Thoracic aorta (tissue), 2 donors: ENCODE results near the gene CSN1S1. TPM values are rescaled to one million over a fixed set of nuclear protein-coding genes. Genes with fewer than 3 reads are reported as not detected.

Experiments used
- ATAC-seq: fragments of 150-250 bp; one replicate; pipeline ENCODE4 v1.8.0; 2017; ENCODE audit warnings: low read depth; ENCODE audit not compliant: insufficient number of reproducible peaks, low FRiP score
- DNase-seq: peaks from one replicate; pipeline ENCODE4 v3.0.0-alpha.2; 2020; ENCODE audit warnings: low spot score
- H3K27ac ChIP-seq, 2 donors: fragments of 200-600 bp; sonication (generic); 1 replicate in 1 of 2; 2 replicates in 1 of 2; pipeline ENCODE4 v1.5.1; 2016; ENCODE audit warnings: mild to moderate bottlenecking in 2 of 2, moderate library complexity in 2 of 2
- H3K27me3 ChIP-seq: fragments of 200-600 bp; sonication (generic); replicated peaks from 2 replicates; pipeline ENCODE4 v1.6.0; 2016; ENCODE audit warnings: mild to moderate bottlenecking; ENCODE audit not compliant: insufficient read depth
- H3K36me3 ChIP-seq: fragments of 200-600 bp; sonication (generic); one replicate; pipeline ENCODE4 v1.5.1; 2016
- H3K4me1 ChIP-seq, 2 donors: fragments of 200-600 bp; sonication (generic); 1 replicate in 1 of 2; 2 replicates in 1 of 2; pipeline versions ENCODE4 v1.5.1 to v1.6.0; 2016; ENCODE audit warnings: low read depth in 2 of 2, mild to moderate bottlenecking in 1 of 2; ENCODE audit not compliant: control insufficient read depth in 1 of 2
- H3K4me3 ChIP-seq: fragments of 200-600 bp; sonication (generic); 2 replicates; pipeline ENCODE4 v1.5.1; 2016; ENCODE audit warnings: mild to moderate bottlenecking
- H3K9me3 ChIP-seq: fragments of 200-600 bp; sonication (generic); 2 replicates; pipeline ENCODE4 v1.5.1; 2016
- total RNA-seq, 2 donors: library from RNA; depleted of rRNA; stranded (reverse); fragments of >200 nt; gene quantifications; one replicate each; pipeline versions ENCODE4 v1.1.0 to v1.2.3, GENCODE V29; 2016
- TF ChIP-seq, protein P1 (sequence below): fragments of 200-600 bp; sonication (generic); IDR thresholded peaks from one replicate; pipeline ENCODE4 v1.5.1; 2019; ENCODE audit warnings: antibody characterized with exemption

Gene CSN1S1, protein sequence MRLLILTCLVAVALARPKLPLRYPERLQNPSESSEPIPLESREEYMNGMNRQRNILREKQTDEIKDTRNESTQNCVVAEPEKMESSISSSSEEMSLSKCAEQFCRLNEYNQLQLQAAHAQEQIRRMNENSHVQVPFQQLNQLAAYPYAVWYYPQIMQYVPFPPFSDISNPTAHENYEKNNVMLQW
- not detected for total RNA-seq

DNA sequence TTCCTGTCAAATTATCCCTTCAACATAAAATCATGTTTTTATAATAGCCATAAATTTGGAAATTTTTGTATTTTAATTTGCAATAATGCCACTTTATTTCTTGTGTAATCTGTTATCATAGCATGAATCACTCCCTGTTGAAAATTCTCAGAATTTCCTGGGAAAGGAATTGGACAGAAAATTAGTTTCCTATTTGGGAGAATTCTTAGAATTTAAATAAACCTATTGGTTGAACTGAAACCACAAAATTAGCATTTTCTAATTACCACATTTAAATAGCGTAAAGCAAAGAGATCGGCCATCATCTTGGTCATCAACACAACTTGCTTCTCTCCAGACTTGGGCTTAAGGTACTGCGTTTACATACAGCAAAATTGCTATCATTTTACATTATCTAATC is at the start of gene CSN1S1:
CSN1S1 (plus strand) TSS at position 301 of the 400 bp plus-strand sequence. CDS start 1,488 bp downstream, outside the sequence.
- H3K9me3 ChIP-seq, result no peaks in the 10 kb centered on the region
- DNase-seq (no peak), ATAC-seq (no peak)
- H3K36me3 ChIP-seq, result no peaks in the 10 kb centered on the region
- H3K27me3 ChIP-seq, result no peaks in the 10 kb centered on the region
- TF ChIP-seq, protein P1, sequence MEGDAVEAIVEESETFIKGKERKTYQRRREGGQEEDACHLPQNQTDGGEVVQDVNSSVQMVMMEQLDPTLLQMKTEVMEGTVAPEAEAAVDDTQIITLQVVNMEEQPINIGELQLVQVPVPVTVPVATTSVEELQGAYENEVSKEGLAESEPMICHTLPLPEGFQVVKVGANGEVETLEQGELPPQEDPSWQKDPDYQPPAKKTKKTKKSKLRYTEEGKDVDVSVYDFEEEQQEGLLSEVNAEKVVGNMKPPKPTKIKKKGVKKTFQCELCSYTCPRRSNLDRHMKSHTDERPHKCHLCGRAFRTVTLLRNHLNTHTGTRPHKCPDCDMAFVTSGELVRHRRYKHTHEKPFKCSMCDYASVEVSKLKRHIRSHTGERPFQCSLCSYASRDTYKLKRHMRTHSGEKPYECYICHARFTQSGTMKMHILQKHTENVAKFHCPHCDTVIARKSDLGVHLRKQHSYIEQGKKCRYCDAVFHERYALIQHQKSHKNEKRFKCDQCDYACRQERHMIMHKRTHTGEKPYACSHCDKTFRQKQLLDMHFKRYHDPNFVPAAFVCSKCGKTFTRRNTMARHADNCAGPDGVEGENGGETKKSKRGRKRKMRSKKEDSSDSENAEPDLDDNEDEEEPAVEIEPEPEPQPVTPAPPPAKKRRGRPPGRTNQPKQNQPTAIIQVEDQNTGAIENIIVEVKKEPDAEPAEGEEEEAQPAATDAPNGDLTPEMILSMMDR, result no peak
- H3K4me1 ChIP-seq, result no peaks in the 10 kb centered on the region
- no peak within 1 kb of the TSS for H3K27ac ChIP-seq
- H3K4me3 ChIP-seq, result no peak within 1 kb of the TSS

DNA sequence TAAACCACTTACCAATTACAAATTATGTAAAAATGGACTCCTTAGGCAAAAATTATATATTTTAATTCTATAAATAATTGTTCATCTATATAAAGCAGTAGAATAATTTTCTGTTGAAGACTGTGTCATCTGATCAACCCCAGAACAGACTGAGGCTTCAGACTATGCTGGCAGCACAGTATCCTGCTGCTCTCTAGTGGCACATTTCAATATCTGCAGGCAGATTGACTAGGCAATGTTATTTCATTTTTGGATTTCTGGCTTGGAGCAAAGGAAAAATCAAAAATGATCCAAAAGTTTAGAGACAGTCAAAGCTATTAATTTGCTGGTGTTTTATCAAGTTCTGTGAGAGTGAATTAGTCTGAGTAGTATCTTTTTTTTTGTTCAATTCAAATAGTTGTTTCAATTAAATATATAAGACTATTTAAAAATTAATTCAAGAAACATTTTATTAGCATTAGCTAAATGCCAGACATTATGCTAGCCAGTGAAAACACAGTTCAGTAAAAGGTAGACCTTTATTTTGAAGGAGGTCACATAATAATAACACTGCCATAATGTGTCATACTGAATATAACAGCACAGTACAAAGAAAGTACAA is 49.6 kb upstream of the CSN1S1 start:
- no peaks in the 10 kb centered on the region for H3K36me3 ChIP-seq
- H3K9me3 ChIP-seq, result no peaks in the 10 kb centered on the region
- no peaks in the 10 kb centered on the region for H3K4me1 ChIP-seq
- no peaks in the 10 kb centered on the region for H3K27me3 ChIP-seq
- TF ChIP-seq, protein P1, result peak; percentile 61
- H3K4me3 ChIP-seq, result no peak overlapping the region
- ATAC-seq (no peak), DNase-seq (no peak)
- no peak overlapping the region for H3K27ac ChIP-seq

DNA sequence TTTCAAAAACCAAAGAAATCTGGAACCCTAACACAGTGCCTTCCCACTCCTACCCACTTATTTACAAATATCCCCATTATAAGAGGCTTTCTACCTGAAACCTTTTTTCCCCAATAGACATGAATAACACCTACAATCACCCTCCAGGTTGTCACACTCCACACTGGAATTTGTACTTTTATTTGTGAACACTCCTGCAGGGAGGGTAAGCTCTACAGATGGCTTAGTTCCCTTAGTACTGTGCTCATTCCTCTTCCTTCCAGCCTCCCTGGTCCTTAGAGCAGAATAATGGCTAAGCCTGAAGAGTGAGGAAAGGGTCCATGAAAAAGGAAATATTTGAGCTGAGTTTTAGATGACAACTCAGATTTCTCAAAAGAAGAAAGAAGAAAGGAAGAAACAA is 48.7 kb upstream of the CSN1S1 start:
- no peaks in the 10 kb centered on the region for H3K4me1 ChIP-seq
- DNase-seq (no peak), ATAC-seq (no peak)
- H3K27ac ChIP-seq, result no peak overlapping the region
- TF ChIP-seq, protein P1, result no peak
- H3K36me3 ChIP-seq, result no peaks in the 10 kb centered on the region
- H3K9me3 ChIP-seq, result no peaks in the 10 kb centered on the region
- H3K4me3 ChIP-seq, result no peak overlapping the region
- no peaks in the 10 kb centered on the region for H3K27me3 ChIP-seq

DNA sequence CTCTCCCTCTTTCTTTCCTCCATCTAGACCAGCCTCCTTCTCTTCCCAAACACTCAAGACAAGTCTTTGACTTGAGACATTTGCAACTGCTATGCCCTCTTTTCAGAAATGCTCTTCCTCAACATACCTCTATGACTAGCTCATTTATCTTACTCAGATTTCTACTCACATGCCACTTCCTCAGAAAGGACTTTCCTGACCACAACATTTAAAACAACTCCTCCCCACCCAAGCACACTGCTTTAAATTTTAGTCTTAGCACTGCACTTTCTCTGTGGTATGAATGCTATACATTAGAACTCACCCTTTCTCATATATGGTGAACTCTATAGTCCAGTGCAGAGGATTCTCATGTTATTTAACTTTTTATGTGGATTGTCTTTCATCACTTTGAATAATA is 42.5 kb upstream of the CSN1S1 start:
- H3K36me3 ChIP-seq, result no peaks in the 10 kb centered on the region
- no peaks in the 10 kb centered on the region for H3K4me1 ChIP-seq
- H3K27me3 ChIP-seq, result no peaks in the 10 kb centered on the region
- no peak overlapping the region for H3K27ac ChIP-seq
- no peaks in the 10 kb centered on the region for H3K9me3 ChIP-seq
- ATAC-seq, result no peak
- no peak overlapping the region for H3K4me3 ChIP-seq
- TF ChIP-seq, protein P1, result no peak
- no peak for DNase-seq

DNA sequence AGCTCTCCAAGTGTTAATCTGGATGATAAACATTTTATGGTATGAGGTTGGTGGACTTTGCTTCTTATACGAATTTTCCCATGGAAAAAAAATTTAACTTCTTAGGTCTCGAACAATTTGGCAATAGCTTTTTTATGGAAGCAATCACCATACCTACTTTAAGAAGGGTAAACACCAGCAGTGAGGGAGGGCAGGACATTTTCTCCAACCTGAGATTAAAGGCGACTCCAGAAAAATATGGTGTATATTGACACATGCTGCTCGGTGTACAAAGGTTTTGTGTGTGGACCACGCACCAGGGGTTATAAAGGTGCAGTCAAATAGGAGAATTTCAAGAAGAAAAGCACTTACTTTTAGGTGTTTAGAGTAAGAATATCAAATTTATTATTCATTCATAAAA is 36.7 kb upstream of the CSN1S1 start:
- no peak for ATAC-seq
- no peaks in the 10 kb centered on the region for H3K4me1 ChIP-seq
- no peaks in the 10 kb centered on the region for H3K36me3 ChIP-seq
- H3K27ac ChIP-seq, result no peak overlapping the region
- H3K4me3 ChIP-seq, result no peak overlapping the region
- no peaks in the 10 kb centered on the region for H3K9me3 ChIP-seq
- TF ChIP-seq, protein P1, result no peak
- no peak for DNase-seq
- H3K27me3 ChIP-seq, result no peaks in the 10 kb centered on the region
